Loucy (cell line): ENCODE measurements around the gene LMNTD1.

Experiments
- EZH2phosphoT487 ChIP-seq: fragments of 200-600 bp; IDR thresholded peaks from 2 replicates; pipeline ENCODE4 v1.6.1; 2018; ENCODE audit warnings: antibody characterized with exemption, mild to moderate bottlenecking, moderate library complexity, borderline replicate concordance
- TF ChIP-seq, protein P1 (sequence below): fragments of 200-600 bp; sonication (generic); conservative IDR thresholded peaks from 2 replicates; pipeline ENCODE4 v1.5.1; 2014; ENCODE audit warnings: mild to moderate bottlenecking, antibody characterized with exemption, low read length

DNA sequence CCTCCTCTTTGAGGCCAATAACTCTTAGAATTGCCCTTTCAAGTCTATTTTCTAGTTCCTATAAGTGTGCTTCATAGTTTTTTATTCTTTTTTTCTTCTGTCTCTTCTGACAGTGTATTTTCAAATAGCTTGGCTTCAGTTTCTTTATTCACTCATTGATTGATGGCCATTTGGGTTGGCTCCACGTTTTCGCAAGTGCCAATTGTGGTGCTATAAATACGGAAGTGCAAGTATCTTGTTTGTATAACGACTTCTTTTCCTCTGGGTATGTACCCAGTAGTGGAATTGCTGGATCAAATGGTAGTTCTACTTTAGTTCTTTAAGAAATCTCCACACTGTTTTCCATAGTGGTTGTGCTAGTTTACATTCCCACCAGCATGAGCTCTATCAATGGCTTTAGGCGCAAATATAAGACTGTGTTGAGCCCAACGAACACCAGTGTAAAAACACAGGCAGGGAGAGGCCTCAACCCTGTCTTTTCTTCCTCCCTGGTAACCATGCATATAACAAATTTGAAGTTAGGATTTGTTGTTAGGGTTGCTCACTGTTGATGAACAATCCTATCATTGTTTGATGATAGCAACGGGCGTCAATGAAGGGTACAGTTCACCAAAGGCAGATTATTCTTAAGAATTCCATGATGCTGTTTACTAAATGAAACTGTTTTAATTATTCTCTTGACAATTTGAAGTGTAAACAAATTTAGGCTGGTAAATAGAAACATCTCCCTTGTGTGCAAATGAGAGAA lies 13.3 kb upstream of the LMNTD1 start:
- TF ChIP-seq, protein P1, sequence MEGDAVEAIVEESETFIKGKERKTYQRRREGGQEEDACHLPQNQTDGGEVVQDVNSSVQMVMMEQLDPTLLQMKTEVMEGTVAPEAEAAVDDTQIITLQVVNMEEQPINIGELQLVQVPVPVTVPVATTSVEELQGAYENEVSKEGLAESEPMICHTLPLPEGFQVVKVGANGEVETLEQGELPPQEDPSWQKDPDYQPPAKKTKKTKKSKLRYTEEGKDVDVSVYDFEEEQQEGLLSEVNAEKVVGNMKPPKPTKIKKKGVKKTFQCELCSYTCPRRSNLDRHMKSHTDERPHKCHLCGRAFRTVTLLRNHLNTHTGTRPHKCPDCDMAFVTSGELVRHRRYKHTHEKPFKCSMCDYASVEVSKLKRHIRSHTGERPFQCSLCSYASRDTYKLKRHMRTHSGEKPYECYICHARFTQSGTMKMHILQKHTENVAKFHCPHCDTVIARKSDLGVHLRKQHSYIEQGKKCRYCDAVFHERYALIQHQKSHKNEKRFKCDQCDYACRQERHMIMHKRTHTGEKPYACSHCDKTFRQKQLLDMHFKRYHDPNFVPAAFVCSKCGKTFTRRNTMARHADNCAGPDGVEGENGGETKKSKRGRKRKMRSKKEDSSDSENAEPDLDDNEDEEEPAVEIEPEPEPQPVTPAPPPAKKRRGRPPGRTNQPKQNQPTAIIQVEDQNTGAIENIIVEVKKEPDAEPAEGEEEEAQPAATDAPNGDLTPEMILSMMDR: no peak
- TF ChIP-seq EZH2phosphoT487: no peak
